ENCODE data around the gene BTRC.
"Not testable (repeated sequence)": the region's sequence is repeated elsewhere in the genome, so short reads cannot be mapped to it uniquely, and the experiment has no call there.

BTRC gene

GRCh38 chr10:101327454-101327853 is 26.5 kb upstream of the BTRC start:
- not testable (repeated sequence) for H3K4me1 ChIP-seq (ENCODE audit: control insufficient read depth, insufficient read depth, low read length); H3K4me2 ChIP-seq (ENCODE audit: low read length)

DNA sequence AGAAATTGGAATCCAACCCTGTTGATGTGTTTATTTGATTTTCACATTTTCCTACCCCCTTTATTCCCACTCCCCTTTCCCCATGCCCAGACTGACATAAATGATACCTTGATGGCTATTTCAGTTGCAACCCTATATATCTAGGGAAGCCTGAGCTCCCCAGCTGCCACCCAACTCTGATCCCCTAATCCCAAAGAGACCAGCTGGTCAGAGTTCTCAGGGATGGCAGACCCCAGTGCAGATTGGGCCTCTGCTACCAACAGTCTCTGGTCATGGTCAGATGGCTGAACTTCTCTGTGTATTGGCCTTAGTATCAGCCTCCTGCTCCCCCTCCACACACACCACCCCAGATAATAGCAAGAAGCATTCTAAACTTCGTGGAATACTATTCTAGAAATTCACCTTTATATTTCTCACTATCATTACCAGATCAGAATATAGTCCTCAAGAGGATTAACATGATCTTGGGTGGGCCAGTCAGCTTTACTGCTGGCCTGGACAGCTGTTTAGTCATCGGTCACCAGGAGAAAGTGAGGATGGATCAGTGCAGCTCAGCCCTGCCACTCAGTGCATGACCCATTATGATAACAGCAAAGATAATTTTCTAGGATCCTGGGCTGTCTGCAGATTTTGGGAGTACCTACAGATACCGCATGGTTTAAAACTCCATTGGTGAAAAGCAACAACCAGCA is 24.5 kb upstream of the BTRC start:
- H3K9me3 ChIP-seq (replicated peaks; ENCODE audit: low read length), result no peaks in the 10 kb centered on the region
- peaks cover 9% of the 10 kb centered on the region for H3K4me1 ChIP-seq (ENCODE audit: control insufficient read depth, insufficient read depth, low read length)
- H3K4me3 ChIP-seq (ENCODE audit: low read length), result no peak overlapping the region
- H3K9ac ChIP-seq (ENCODE audit: low read depth, low read length), result no peak overlapping the region
- H3K27me3 ChIP-seq (ENCODE audit: control insufficient read depth, insufficient read depth, low read length), result peaks cover 51% of the 10 kb centered on the region
- H3K36me3 ChIP-seq (ENCODE audit: insufficient read depth, low read length), result no peaks in the 10 kb centered on the region
- no peak overlapping the region for H3K4me2 ChIP-seq (ENCODE audit: low read length)

More at GRCh38 chr10:101327454-101327853, 26.5 kb upstream of the BTRC start:
- not testable (repeated sequence) for H3K9ac ChIP-seq (ENCODE audit: low read depth, low read length); H3K36me3 ChIP-seq (ENCODE audit: insufficient read depth, low read length); H3K4me3 ChIP-seq (ENCODE audit: low read length); H3K9me3 ChIP-seq (replicated peaks; ENCODE audit: low read length)
- H3K27me3 ChIP-seq (ENCODE audit: control insufficient read depth, insufficient read depth, low read length), result peaks cover 61% of the 10 kb centered on the region

DNA sequence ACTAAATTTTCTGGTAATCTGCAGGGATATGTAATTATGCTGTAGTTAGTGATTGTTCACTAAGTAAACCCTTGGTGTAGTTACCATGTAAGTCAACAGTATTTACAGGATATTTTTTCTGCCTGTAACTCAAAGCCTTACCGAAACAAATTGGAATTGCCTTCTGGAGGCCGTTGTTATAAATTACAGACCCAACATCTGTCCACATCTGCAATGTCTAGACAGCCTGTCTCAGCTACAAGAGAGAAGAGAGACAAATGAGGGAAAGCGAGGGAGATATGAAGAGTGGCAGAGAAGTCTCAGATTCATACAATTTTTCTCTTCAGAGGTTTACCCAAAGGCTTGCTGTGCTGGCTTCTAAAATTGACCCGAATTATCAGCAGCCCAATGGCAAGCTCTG is 23.7 kb upstream of the BTRC start:
- H3K4me2 ChIP-seq (ENCODE audit: low read length), result peak overlapping the region; percentile 68
- peaks cover 49% of the 10 kb centered on the region for H3K27me3 ChIP-seq (ENCODE audit: control insufficient read depth, insufficient read depth, low read length)
- no peak overlapping the region for H3K9ac ChIP-seq (ENCODE audit: low read depth, low read length)
- H3K4me3 ChIP-seq (ENCODE audit: low read length), result peak overlapping the region; percentile 32
- H3K4me1 ChIP-seq (ENCODE audit: control insufficient read depth, insufficient read depth, low read length), result peaks cover 9% of the 10 kb centered on the region
- H3K36me3 ChIP-seq (ENCODE audit: insufficient read depth, low read length), result no peaks in the 10 kb centered on the region
- H3K9me3 ChIP-seq (replicated peaks; ENCODE audit: low read length), result no peaks in the 10 kb centered on the region

DNA sequence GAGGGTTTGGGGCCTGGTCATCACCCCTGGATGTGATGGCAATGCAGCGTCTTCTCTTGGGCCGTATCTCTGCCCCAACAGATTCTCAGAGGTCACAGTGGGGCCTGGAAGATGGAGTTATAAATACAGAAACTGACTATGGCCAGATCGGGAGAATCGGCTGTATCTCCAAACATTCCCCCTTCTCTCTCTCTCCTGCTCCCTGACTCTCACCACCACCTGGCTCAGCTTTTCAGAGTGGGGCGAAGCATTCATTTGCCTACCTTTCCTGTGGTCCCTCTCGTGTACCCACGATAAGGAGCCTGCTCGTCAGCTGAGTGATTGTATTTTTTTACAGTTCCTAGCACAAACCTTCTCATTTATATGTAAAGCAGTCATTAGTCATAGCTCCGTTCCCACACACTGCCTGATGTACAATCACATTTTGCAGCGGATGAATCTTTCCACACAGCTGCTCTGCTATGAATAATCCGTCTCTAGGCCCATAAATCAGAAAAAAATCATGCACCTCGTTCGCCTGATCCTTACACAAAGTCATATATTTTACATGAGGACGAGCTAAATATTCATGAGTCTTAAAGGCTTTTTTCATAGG is 23.2 kb upstream of the BTRC start:
- H3K4me1 ChIP-seq (ENCODE audit: control insufficient read depth, insufficient read depth, low read length), result peaks cover 9% of the 10 kb centered on the region
- no peak overlapping the region for H3K9ac ChIP-seq (ENCODE audit: low read depth, low read length)
- H3K9me3 ChIP-seq (replicated peaks; ENCODE audit: low read length), result no peaks in the 10 kb centered on the region
- H3K4me3 ChIP-seq (ENCODE audit: low read length), result peak overlapping the region; percentile 32
- H3K4me2 ChIP-seq (ENCODE audit: low read length), result peak overlapping the region; percentile 68
- H3K36me3 ChIP-seq (ENCODE audit: insufficient read depth, low read length), result no peaks in the 10 kb centered on the region
- H3K27me3 ChIP-seq (ENCODE audit: control insufficient read depth, insufficient read depth, low read length), result peaks cover 46% of the 10 kb centered on the region

- no peak overlapping the region for H3K4me2 ChIP-seq (ENCODE audit: low read length)
- H3K4me1 ChIP-seq (ENCODE audit: control insufficient read depth, insufficient read depth, low read length), result peaks cover 9% of the 10 kb centered on the region
- no peak overlapping the region for H3K9ac ChIP-seq (ENCODE audit: low read depth, low read length)
- H3K27me3 ChIP-seq (ENCODE audit: control insufficient read depth, insufficient read depth, low read length), result peaks cover 34% of the 10 kb centered on the region
- no peaks in the 10 kb centered on the region for H3K36me3 ChIP-seq (ENCODE audit: insufficient read depth, low read length)
- H3K4me3 ChIP-seq (ENCODE audit: low read length), result no peak overlapping the region
- H3K9me3 ChIP-seq (replicated peaks; ENCODE audit: low read length), result no peaks in the 10 kb centered on the region
Measured at GRCh38 chr10:101331956-101332355, 22.0 kb upstream of the BTRC start.

GRCh38 chr10:101334259-101334658 is 19.7 kb upstream of the BTRC start:
- H3K4me1 ChIP-seq (ENCODE audit: control insufficient read depth, insufficient read depth, low read length); H3K36me3 ChIP-seq (ENCODE audit: insufficient read depth, low read length); H3K4me3 ChIP-seq (ENCODE audit: low read length); H3K4me2 ChIP-seq (ENCODE audit: low read length); H3K9ac ChIP-seq (ENCODE audit: low read depth, low read length); H3K9me3 ChIP-seq (replicated peaks; ENCODE audit: low read length): not testable (repeated sequence)
- H3K27me3 ChIP-seq (ENCODE audit: control insufficient read depth, insufficient read depth, low read length), result peaks cover 28% of the 10 kb centered on the region

GRCh38 chr10:101336382-101336781 is 17.6 kb upstream of the BTRC start:
- no peak overlapping the region for H3K4me2 ChIP-seq (ENCODE audit: low read length)
- no peaks in the 10 kb centered on the region for H3K9me3 ChIP-seq (replicated peaks; ENCODE audit: low read length)
- H3K27me3 ChIP-seq (ENCODE audit: control insufficient read depth, insufficient read depth, low read length), result peaks cover 32% of the 10 kb centered on the region
- H3K36me3 ChIP-seq (ENCODE audit: insufficient read depth, low read length), result no peaks in the 10 kb centered on the region
- H3K4me3 ChIP-seq (ENCODE audit: low read length), result no peak overlapping the region
- H3K4me1 ChIP-seq (ENCODE audit: control insufficient read depth, insufficient read depth, low read length), result peaks cover 4% of the 10 kb centered on the region
- H3K9ac ChIP-seq (ENCODE audit: low read depth, low read length), result no peak overlapping the region

DNA sequence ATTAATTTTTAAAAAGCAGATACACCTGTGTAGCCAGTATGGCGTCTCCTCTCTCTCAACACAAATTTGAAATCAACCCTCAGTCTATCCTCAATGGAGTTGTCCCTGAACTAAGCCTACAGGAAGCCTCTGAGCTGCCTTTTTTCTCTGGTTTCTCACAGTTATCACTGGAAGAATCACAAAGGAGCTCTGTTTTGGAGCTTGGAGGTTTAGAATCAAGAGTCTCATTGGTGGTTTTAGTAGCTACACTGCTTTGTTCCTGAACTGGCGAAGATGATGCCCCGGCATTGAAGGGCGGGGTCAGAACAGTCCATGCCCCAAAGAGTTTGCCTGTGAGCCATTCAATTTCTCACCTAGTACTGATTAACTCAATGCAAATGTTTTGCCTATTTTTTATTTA is 16.1 kb upstream of the BTRC start:
- H3K9ac ChIP-seq (ENCODE audit: low read depth, low read length), result no peak overlapping the region
- H3K36me3 ChIP-seq (ENCODE audit: insufficient read depth, low read length), result no peaks in the 10 kb centered on the region
- peaks cover 32% of the 10 kb centered on the region for H3K27me3 ChIP-seq (ENCODE audit: control insufficient read depth, insufficient read depth, low read length)
- no peak overlapping the region for H3K4me2 ChIP-seq (ENCODE audit: low read length)
- no peaks in the 10 kb centered on the region for H3K9me3 ChIP-seq (replicated peaks; ENCODE audit: low read length)
- H3K4me1 ChIP-seq (ENCODE audit: control insufficient read depth, insufficient read depth, low read length), result no peaks in the 10 kb centered on the region
- no peak overlapping the region for H3K4me3 ChIP-seq (ENCODE audit: low read length)

GRCh38 chr10:101341438-101341837 is 12.5 kb upstream of the BTRC start:
- H3K36me3 ChIP-seq (ENCODE audit: insufficient read depth, low read length), result no peaks in the 10 kb centered on the region
- no peaks in the 10 kb centered on the region for H3K4me1 ChIP-seq (ENCODE audit: control insufficient read depth, insufficient read depth, low read length)
- H3K4me2 ChIP-seq (ENCODE audit: low read length), result no peak overlapping the region
- no peak overlapping the region for H3K9ac ChIP-seq (ENCODE audit: low read depth, low read length)
- H3K4me3 ChIP-seq (ENCODE audit: low read length), result no peak overlapping the region
- peaks cover 29% of the 10 kb centered on the region for H3K27me3 ChIP-seq (ENCODE audit: control insufficient read depth, insufficient read depth, low read length)
- H3K9me3 ChIP-seq (replicated peaks; ENCODE audit: low read length), result no peaks in the 10 kb centered on the region

- no peak overlapping the region for H3K4me2 ChIP-seq (ENCODE audit: low read length)
- H3K36me3 ChIP-seq (ENCODE audit: insufficient read depth, low read length), result no peaks in the 10 kb centered on the region
- H3K9me3 ChIP-seq (replicated peaks; ENCODE audit: low read length), result no peaks in the 10 kb centered on the region
- H3K27me3 ChIP-seq (ENCODE audit: control insufficient read depth, insufficient read depth, low read length), result peaks cover 39% of the 10 kb centered on the region
- no peak overlapping the region for H3K9ac ChIP-seq (ENCODE audit: low read depth, low read length)
- H3K4me1 ChIP-seq (ENCODE audit: control insufficient read depth, insufficient read depth, low read length), result no peaks in the 10 kb centered on the region
- no peak overlapping the region for H3K4me3 ChIP-seq (ENCODE audit: low read length)
Measured at GRCh38 chr10:101346177-101346576, 7.8 kb upstream of the BTRC start.

DNA sequence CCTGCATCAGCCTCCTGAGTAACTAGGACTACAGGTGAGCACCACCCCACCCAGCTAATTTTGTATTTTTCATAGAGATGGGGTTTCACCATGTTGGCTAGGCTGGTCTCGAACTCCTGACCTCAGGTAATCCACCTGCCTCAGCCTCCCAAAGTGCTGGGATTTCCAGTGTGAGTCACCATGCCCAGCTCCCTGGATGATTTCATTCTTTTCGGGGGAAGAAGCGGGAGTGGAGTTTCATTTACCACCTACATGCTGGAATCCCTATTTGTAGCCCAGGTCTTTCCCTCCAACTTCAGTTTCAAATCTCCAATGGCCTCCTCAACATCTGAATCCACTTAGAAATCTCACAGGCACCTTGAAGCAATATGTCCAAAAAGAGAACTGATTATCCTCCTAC is 2.9 kb upstream of the BTRC start:
- Histone ChIP-seq H3K27me3 (ENCODE audit: control insufficient read depth, insufficient read depth, low read length) (peaks cover 21% of the 10 kb centered on the region), H3K36me3 (ENCODE audit: insufficient read depth, low read length) (no peaks in the 10 kb centered on the region), H3K4me2 (ENCODE audit: low read length) (no peak overlapping the region), H3K9me3 (replicated peaks; ENCODE audit: low read length) (no peaks in the 10 kb centered on the region), H3K9ac (ENCODE audit: low read depth, low read length) (no peak overlapping the region), H3K4me1 (ENCODE audit: control insufficient read depth, insufficient read depth, low read length) (peaks cover 10% of the 10 kb centered on the region), H3K4me3 (ENCODE audit: low read length) (no peak overlapping the region)

GRCh38 chr10:101351477-101351876 is 2.5 kb upstream of the BTRC start:
- H3K4me1 ChIP-seq (ENCODE audit: control insufficient read depth, insufficient read depth, low read length), result peaks cover 10% of the 10 kb centered on the region
- H3K4me3 ChIP-seq (ENCODE audit: low read length), result no peak overlapping the region
- H3K27me3 ChIP-seq (ENCODE audit: control insufficient read depth, insufficient read depth, low read length), result peaks cover 21% of the 10 kb centered on the region
- no peak overlapping the region for H3K9ac ChIP-seq (ENCODE audit: low read depth, low read length)
- no peaks in the 10 kb centered on the region for H3K36me3 ChIP-seq (ENCODE audit: insufficient read depth, low read length)
- H3K9me3 ChIP-seq (replicated peaks; ENCODE audit: low read length), result no peaks in the 10 kb centered on the region
- H3K4me2 ChIP-seq (ENCODE audit: low read length), result no peak overlapping the region
